SK-N-SH treated with all-trans-retinoic acid at 6 μM for 48 hours (cell line): ENCODE data around the gene MRGPRX1.

Experiments used
- ARNTL ChIP-seq: fragments of 450-650 bp; formaldehyde crosslinking; IDR thresholded peaks from 2 replicates; pipeline ENCODE4 v1.5.0; 2020; ENCODE audit warnings: low read depth, mild to moderate bottlenecking, moderate library complexity, borderline replicate concordance
- CSDC2 ChIP-seq: fragments of 250-450 bp; sonication (Bioruptor Pico); IDR thresholded peaks from 2 replicates; pipeline ENCODE4 v1.5.0; 2020; ENCODE audit warnings: mild to moderate bottlenecking, moderate library complexity
- PATZ1 ChIP-seq: fragments of 250-450 bp; sonication (Bioruptor Pico); IDR thresholded peaks from 2 replicates; pipeline ENCODE4 v1.8.0; 2020; ENCODE audit warnings: mild to moderate bottlenecking, moderate library complexity, borderline replicate concordance
- POU6F1 ChIP-seq: fragments of 250-450 bp; sonication (Bioruptor Pico); IDR thresholded peaks from 2 replicates; pipeline ENCODE4 v1.8.0; 2021; ENCODE audit warnings: low read depth, mild to moderate bottlenecking, moderate library complexity, borderline replicate concordance
- SNAI2 ChIP-seq: fragments of 250-450 bp; sonication (Bioruptor Pico); IDR thresholded peaks from 2 replicates; pipeline ENCODE4 v1.5.0; 2020; ENCODE audit warnings: mild to moderate bottlenecking, moderate library complexity
- ZFP3 ChIP-seq: fragments of 250-450 bp; sonication (Bioruptor Pico); IDR thresholded peaks from 2 replicates; pipeline ENCODE4 v1.5.0; 2020; ENCODE audit warnings: mild to moderate bottlenecking, moderate library complexity
- ZFP30 ChIP-seq: fragments of 450-650 bp; formaldehyde crosslinking; IDR thresholded peaks from 2 replicates; pipeline ENCODE4 v1.5.0; 2022; ENCODE audit warnings: mild to moderate bottlenecking, moderate library complexity
- ZNF565 ChIP-seq: fragments of 450-650 bp; formaldehyde crosslinking; conservative IDR thresholded peaks from 2 replicates; pipeline ENCODE4 v1.5.0; 2020; ENCODE audit warnings: low read depth, mild to moderate bottlenecking, moderate library complexity
- ZNF8 ChIP-seq: fragments of 450-650 bp; formaldehyde crosslinking; IDR thresholded peaks from 2 replicates; pipeline ENCODE4 v1.5.0; 2020; ENCODE audit warnings: mild to moderate bottlenecking, moderate library complexity

- TF ChIP-seq POU6F1 (CRISPR knock-in tag) (no peak), PATZ1 (CRISPR knock-in tag) (no peak), CSDC2 (CRISPR knock-in tag) (no peak), ZFP30 (CRISPR knock-in tag) (no peak), ZFP3 (CRISPR knock-in tag) (no peak), ZNF565 (CRISPR knock-in tag) (no peak), ZNF8 (CRISPR knock-in tag) (no peak), ARNTL (CRISPR knock-in tag) (no peak), SNAI2 (CRISPR knock-in tag) (no peak)
These were observed 35.0 kb upstream of the MRGPRX1 start for GRCh38 chr11:18974192-18974591.
